Measurements from ENCODE around the gene MACF1.

The MACF1 gene

DNA sequence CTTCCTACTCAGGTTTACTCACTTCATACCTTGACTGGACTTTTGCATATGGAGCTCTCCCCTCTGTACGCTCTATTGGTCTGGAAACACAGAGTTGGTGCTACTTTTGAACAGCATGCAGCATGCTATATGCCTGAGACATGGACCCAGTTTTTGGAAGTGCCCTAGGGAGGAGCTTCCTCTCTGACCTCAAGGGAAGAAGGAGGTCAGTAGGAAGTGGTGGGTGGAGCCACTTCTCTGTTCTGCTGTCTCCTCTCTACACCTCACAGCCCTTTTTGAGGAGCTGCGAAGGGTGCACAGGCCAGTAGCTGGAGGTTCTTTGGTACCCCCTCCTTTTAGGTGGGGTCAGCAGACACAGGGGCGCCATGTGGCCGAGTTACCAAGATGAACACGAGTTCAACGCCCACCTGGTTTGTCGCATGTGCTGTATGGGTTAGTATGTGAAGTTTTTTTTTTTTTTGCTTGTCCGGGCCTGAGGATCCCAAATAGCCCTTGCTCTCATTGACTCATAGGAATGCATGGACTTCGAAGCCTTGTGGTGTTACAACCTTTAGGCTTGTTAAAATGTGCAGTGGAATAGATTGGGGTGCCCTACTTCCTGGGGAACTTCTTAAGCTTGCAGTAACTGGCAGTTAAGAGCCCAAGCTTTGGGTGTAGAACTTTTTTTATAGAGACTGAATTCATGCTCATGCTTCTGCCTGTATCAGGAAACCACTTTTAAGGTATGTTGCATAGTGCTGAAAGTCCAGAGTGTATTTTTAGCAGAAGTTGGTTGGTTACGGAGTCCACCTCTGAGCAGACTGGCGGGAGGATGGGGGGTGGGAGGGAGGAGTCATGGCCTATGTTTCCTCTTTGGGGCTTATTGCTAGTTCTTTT is 10.7 kb downstream of the MACF1 start:
- peak; percentile 79 for DNase-seq

GRCh38 chr1:39216771-39217170 is 12.3 kb downstream of the MACF1 start:
- DNase-seq, result no peak

GRCh38 chr1:39220891-39221870 is 16.7 kb downstream of the MACF1 start:
- no peak for DNase-seq

DNA sequence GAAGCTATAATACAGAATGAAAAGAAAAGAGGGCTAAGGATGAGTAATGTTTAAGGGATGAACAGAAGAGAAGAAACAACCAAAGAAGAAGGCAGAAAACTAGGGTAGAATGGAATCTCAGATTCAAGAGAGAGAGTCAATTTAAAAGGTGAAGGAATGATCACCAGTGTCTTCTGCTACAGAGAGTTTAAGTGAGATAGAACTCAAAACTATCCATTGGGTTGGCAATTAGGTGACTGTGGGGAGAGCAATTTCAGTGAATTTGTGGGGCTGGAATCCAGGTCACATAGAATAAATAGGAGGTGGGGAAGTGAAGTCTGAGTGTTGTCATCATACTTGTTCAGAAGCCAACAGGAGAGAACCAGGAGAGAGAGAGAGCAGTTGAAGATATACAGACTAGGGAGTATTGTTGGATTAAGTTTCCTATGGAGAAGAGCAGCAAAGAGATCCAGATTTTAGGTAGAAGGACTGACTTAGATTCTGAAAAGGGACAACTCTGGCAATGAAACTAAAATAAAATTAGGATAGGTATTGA is 19.9 kb downstream of the MACF1 start:
- DNase-seq, result no peak

- no peak for DNase-seq
Observed at GRCh38 chr1:39226836-39227235, 22.3 kb downstream of the MACF1 start.

DNA sequence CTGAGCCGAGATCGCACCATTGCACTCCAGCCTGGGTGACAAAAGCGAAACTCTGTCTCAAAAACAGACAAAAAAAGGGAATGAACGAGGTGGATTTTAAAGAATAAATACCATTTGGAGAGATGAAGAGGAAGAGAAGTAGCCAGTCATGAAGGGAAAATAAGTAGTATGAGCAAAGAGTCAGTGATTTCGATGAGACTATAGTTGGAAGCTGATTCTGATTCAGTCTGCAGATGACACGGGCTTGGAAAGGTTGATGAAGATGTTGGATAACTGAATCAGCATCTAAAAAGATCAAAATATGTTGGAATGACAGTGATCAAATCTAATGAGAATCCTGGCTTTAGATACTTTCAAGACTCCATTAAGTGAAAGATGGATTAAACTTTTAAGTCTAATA is 23.8 kb downstream of the MACF1 start:
- no peak for DNase-seq

DNA sequence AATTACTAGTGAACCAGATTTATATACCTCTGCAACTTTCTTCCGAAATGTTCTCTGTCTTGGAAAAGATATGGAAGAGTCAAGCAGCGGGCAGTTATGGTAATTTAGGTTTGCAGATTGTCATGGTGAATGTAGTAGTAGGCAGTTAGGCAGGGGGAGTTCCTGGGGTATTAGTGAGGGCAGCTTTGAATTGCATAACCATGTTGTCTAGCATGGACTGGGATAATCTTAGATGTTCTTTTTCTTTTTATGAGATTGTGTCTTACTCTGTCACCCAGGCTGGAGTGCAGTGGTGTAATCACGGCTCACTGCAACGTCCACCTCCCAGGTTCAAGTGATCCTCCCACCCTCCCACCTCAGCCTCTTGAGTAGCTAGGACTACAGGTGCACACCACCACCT is 25.0 kb downstream of the MACF1 start:
- DNase-seq, result no peak

GRCh38 chr1:39230261-39231190 is 26.0 kb downstream of the MACF1 start:
- peak; percentile 85 for DNase-seq

GRCh38 chr1:39236971-39237370 is 32.5 kb downstream of the MACF1 start:
- no peak for DNase-seq

- DNase-seq, result no peak
Observed at GRCh38 chr1:39238476-39238875, 34.0 kb downstream of the MACF1 start.

DNA sequence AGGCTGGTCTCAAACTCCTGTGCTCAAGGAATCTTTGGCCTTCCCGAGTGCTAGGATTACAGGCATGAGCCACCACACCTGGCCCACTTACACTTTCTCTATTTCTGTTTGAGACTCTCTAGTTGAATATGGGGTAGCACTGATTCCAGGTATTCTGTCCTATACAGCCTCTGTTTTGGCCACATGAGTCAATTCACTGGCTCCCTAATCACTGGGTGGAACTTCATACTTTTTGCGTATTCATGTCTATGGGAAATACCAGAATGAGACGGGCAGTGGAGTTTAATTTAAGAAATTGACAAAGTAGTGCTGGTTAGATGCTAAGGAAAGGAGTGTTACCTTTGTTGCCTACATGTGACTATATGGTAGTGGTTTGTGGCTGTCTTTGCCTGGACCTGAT is 35.5 kb downstream of the MACF1 start:
- no peak for DNase-seq

DNA sequence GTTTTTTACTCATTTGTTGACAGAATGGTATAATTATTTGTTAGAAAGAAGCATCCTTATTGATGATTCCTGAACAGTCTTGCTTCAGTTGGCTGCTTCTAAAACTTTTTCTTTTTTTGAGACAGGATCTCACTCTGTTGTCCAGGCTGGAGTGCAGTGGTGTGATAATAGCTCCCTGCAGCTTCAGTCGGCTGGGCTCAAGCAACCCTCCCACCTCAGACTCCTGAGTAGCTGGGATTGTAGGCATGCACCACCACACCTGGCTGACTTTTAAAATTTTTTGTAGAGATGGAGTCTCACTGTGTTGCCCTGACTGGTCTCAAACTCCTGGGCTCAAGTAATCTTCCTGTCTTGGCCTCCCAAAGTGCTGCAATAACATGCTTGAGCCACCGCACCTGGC is 38.8 kb downstream of the MACF1 start:
- no peak for DNase-seq

DNA sequence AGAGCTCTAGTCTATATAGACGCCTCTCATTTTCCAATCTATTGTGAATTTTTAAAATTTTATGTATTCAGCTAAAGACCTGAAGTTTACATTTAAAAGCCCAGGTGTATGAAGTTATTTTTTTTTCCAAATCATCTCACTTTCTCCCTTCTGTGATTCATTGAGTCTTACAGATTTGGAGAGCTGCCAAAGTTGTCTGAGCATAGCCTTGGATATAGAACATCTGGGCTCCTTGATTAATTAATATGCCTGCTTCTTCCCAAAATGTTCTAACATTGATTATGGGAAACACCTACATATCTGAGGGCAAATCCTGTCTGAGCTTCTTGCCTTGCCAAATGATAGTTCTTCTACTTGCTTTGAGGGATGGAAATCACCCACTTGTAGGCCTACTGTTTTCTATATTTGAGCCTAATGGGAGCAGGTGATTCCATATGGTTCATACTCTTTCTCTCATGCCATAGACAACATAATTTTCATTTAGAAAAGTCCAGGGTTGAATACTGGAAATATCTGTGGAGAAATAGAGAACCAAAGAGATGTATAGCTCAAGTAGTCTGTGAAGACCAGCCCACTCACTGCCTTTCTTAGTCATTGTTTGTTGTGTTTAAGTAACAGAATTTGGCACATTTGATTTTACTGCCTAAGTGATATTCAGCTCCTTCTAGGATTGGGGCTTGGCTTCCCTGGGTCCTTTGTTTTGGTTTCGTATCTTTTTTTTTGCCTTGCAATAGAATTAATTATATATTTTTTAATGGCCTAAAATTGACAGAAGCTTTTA is 46.2 kb downstream of the MACF1 start:
- peak; percentile 38 for DNase-seq

GRCh38 chr1:39255222-39255621 is 50.7 kb downstream of the MACF1 start:
- DNase-seq, result no peak

DNA sequence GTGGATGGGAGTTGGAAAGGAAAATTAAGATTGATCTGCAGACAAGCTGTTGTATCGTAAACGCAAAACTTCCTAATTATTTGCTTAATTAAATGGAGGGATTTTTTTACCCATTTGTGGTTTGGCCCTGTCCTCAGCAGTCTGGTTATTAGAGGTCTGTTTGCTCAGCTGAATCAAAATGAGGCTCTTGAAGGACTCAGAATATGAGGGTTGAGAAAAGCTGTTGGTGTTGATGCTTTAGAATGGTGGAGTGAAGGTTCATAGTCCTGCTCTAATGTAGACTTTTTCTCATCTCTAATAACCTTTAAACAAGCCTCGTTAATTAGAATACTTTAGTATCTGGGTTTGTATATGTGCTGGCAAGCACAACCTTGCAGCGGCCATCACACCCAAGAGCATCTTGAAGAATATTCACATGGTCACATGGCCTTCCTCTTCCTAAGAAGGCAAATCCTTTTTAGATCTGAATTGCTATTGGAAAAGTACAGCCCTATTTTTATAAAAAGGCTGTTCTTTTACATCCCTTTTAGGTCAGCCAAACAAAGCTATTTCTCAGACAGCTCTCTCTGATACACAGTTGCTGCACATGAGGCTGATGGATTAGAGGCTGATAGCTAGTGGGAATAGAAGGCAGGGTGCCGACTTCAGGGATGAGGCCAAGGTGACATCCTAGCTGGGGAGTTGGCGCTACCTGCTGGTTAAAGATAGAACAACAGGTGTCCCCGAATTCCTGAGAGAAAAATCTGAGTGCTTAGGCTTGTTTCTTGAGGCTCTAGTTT is 53.8 kb downstream of the MACF1 start:
- DNase-seq, result peak; percentile 79

DNA sequence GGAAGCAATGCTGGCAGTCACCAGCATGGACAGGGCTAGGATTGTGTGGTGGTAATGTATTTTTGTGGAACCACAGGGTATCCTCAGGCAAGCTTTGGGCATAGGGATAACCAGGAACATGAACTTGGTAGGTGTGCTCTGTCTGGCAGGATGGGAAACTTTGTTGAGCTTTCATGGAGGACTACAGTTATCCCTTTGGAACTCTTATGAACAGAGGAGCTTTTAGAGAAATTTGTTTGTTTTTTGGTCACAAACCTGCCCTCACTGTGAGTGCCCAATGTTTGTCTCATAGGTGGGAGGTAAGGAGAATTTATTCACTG is 54.4 kb downstream of the MACF1 start:
- no peak for DNase-seq

- peak; percentile 39 for DNase-seq
Observed at GRCh38 chr1:39261712-39262221, 57.3 kb downstream of the MACF1 start.

- peak; percentile 65 for DNase-seq
Observed at GRCh38 chr1:39262802-39263201, 58.3 kb downstream of the MACF1 start.

DNA sequence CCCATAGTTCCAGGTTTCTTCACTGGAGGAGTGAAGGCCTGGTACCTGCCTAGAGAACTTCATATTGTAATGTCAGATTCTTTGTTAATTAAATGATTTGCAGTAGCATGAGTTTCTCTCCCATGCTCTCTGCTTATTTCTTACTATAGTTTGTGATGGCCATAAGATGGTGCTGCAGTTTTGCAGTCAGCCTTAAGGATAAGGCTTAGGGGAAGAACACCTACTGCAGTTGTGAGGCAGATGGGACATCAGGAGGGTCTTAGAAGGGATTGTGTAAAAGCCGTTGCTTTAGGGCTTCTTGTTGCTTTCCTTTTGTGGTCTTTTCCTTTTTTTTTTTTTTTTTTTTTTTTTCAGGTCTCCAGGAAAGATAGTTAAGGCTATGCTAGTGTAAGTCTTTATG is 61.8 kb downstream of the MACF1 start:
- peak; percentile 66 for DNase-seq

- DNase-seq, result no peak
Observed at GRCh38 chr1:39266792-39267191, 62.3 kb downstream of the MACF1 start.

Data from hematopoietic multipotent progenitor cell treated with erythropoietin and hydrocortisone succinate and interleukin-3 and kit ligand, for 4 days (in vitro differentiated cells).